K562 (cell line): ENCODE data around the gene MEIS2. TPM values are rescaled to one million over a fixed set of nuclear protein-coding genes. Genes with fewer than 3 reads are reported as not detected.
"Not testable (repeated sequence)": the region's sequence is repeated elsewhere in the genome, so short reads cannot be mapped to it uniquely, and the experiment has no call there.

Experiments
- ATAC-seq: fragments of 200-7000 bp; cut with Tn5 transposase; 3 replicates; pipeline ENCODE4 v1.9.1; 2020; ENCODE audit warnings: moderate library complexity
- BruUV-seq: library from RNA; stranded (reverse); fragments of 400-500 nt; replicated peaks from 2 replicates; lab custom pipeline; 2021; lab: Mats Ljungman, UMichigan
- CTCF ChIA-PET: fragments of 300-600 bp; formaldehyde crosslinking; extraction: SDS; loops from one replicate; lab custom pipeline; 2021; ENCODE audit warnings: low intra/inter-chr PET ratio; lab: Yijun Ruan, JAX
- POLR2A ChIA-PET: fragments of 300-600, 350-650 bp; sonication (Branson Sonifier 250); formaldehyde crosslinking; extraction: SDS; loops from one replicate; lab custom pipeline; 2021; ENCODE audit warnings: antibody characterized with exemption, inconsistent platforms; lab: Yijun Ruan, JAX
- DNase-seq, 4 experiments: peaks; one replicate each; pipeline versions ENCODE4 v3.0.0 to v3.0.0-alpha.2; 2011 to 2018; ENCODE audit warnings: low spot score in 3 of 4, mixed read lengths in 3 of 4; ENCODE audit errors: extremely low read depth in 1 of 4
- FAIRE-seq: peaks from 2 replicates; lab custom pipeline; 2011; peaks lifted over from hg19 to GRCh38; lab: Jason Lieb, UNC
- H2AFZ ChIP-seq: 2 replicates; pipeline ENCODE4 v1.6.0; 2011; ENCODE audit warnings: low read depth, low read length, control low read depth, inconsistent platforms
- H3K27ac ChIP-seq: fragments of 200-600 bp; 3 replicates; pipeline ENCODE4 v1.8.0; 2011; ENCODE audit warnings: low read depth, mild to moderate bottlenecking, control low read depth, inconsistent platforms, low read length, moderate library complexity, mixed read lengths; ENCODE audit errors: extremely low read depth
- H3K27me3 ChIP-seq, 2 experiments: fragments of 300-600 bp in 1 of 2; 2 replicates in 1 of 2; 3 replicates in 1 of 2; pipeline versions ENCODE4 v1.6.0 to v1.8.0; 2011; ENCODE audit warnings: inconsistent platforms in 2 of 2, low read length in 2 of 2, mild to moderate bottlenecking in 1 of 2, mixed read lengths in 1 of 2, moderate library complexity in 1 of 2; ENCODE audit not compliant: control insufficient read depth in 2 of 2, insufficient read depth in 2 of 2
- H3K36me3 ChIP-seq: fragments of 300-600 bp; 3 replicates; pipeline ENCODE4 v1.8.0; 2011; ENCODE audit warnings: mild to moderate bottlenecking, low read length, inconsistent platforms; ENCODE audit not compliant: control insufficient read depth, insufficient read depth
- H3K4me1 ChIP-seq, 2 experiments: fragments of 200-600 bp in 1 of 2; replicated peaks in 1 of 2; 2 replicates in 1 of 2; 3 replicates in 1 of 2; pipeline versions ENCODE4 v1.5.1 to v1.8.0; 2011; ENCODE audit warnings: inconsistent platforms in 2 of 2, low read length in 2 of 2, mild to moderate bottlenecking in 1 of 2, mixed read lengths in 1 of 2, moderate library complexity in 1 of 2; ENCODE audit not compliant: control insufficient read depth in 2 of 2, insufficient read depth in 2 of 2
- H3K4me2 ChIP-seq: 2 replicates; pipeline ENCODE4 v1.6.1; 2011; ENCODE audit warnings: low read length, control low read depth, inconsistent platforms, mixed read lengths; ENCODE audit not compliant: insufficient read depth
- H3K4me3 ChIP-seq: fragments of 200-600 bp; sonication (generic), shearing (Covaris generic); 2 replicates; pipeline ENCODE4 v1.5.1; 2016; ENCODE audit warnings: control low read depth, inconsistent platforms
- H3K79me2 ChIP-seq: fragments of 200-600 bp; 3 replicates; pipeline ENCODE4 v1.8.0; 2011; ENCODE audit warnings: low read length, inconsistent platforms; ENCODE audit not compliant: control insufficient read depth, insufficient read depth
- H3K9ac ChIP-seq, 2 experiments: 2 replicates each; pipeline versions ENCODE4 v1.6.0 to v1.6.1; 2011; ENCODE audit warnings: low read depth in 2 of 2, low read length in 2 of 2, control low read depth in 1 of 2, inconsistent platforms in 1 of 2, mild to moderate bottlenecking in 1 of 2, mixed read lengths in 1 of 2; ENCODE audit not compliant: insufficient read depth in 1 of 2
- H3K9me1 ChIP-seq: one replicate; pipeline ENCODE4 v1.6.0; 2011; ENCODE audit warnings: inconsistent platforms, mild to moderate bottlenecking, low read length, moderate library complexity; ENCODE audit not compliant: control insufficient read depth, insufficient read depth
- H3K9me3 ChIP-seq: replicated peaks from 2 replicates; pipeline ENCODE4 v1.5.1; 2011; ENCODE audit warnings: low read depth, low read length, inconsistent platforms; ENCODE audit not compliant: control insufficient read depth, insufficient read depth
- H4K20me1 ChIP-seq: replicated peaks from 2 replicates; pipeline ENCODE4 v1.6.1; 2011; ENCODE audit warnings: low read length, inconsistent platforms, mixed read lengths; ENCODE audit not compliant: control insufficient read depth, insufficient read depth
- CBFA2T3 ChIP-seq: fragments of 450-650 bp; IDR thresholded peaks from 2 replicates; pipeline ENCODE4 v1.6.1; 2017
- CC2D1A ChIP-seq: fragments of 450-650 bp; IDR thresholded peaks from 2 replicates; pipeline ENCODE4 v1.6.1; 2017; ENCODE audit warnings: mild to moderate bottlenecking
- RBM25 ChIP-seq: fragments of 200-400 bp; formaldehyde crosslinking; IDR thresholded peaks from 2 replicates; pipeline ENCODE4 v1.6.1; 2018; ENCODE audit warnings: low read length, low read depth, moderate library complexity; ENCODE audit not compliant: severe bottlenecking
- ZNF146 ChIP-seq: IDR thresholded peaks from one replicate; pipeline ENCODE4 v1.6.1; 2018; ENCODE audit warnings: missing compliant biosample characterization; ENCODE audit not compliant: unreplicated experiment
- ZNF431 ChIP-seq: sonication (generic); formaldehyde crosslinking; IDR thresholded peaks from 2 replicates; pipeline ENCODE4 v1.8.0; 2022; ENCODE audit warnings: mild to moderate bottlenecking, missing genetic modification reagents
- ZNF586 ChIP-seq: fragments of 450-650 bp; formaldehyde crosslinking; conservative IDR thresholded peaks from 2 replicates; pipeline ENCODE4 v1.4.0; 2020; ENCODE audit warnings: mild to moderate bottlenecking, moderate library complexity
- WGBS: fragments of 100-300 bp; shearing (Covaris generic); methylation state at CpG from one replicate; pipeline ENCODE4 v1.1.6; 2016; ENCODE audit warnings: low coverage, mixed read lengths; ENCODE audit not compliant: insufficient coverage; ENCODE audit errors: missing lambda C conversion rate; 5-methylcytosine and 5-hydroxymethylcytosine counted together
- in situ Hi-C: fragments of 300-500 bp; cut with MboI; formaldehyde crosslinking; loops from 4 replicates; pipeline ENCODE4 v1.15.0; 2018; ENCODE audit warnings: inconsistent platforms, mixed read lengths
- intact Hi-C: fragments of 100-400 bp; cut with micrococcal nuclease; formaldehyde crosslinking; loops from 2 replicates; pipeline ENCODE4 v1.14.2; 2022
- polyA plus RNA-seq, 8 experiments: library from polyadenylated mRNA; depleted of rRNA in 4 of 8; stranded (reverse) in 5 of 8; unstranded in 3 of 8; fragments of >200 nt; fragmentation: Nextera tagmentation in 2 of 8; fragmentation: Illumina TruSeq in 1 of 8; extraction: Ambion mirVana in 2 of 8; extraction: Trizol in 1 of 8; gene quantifications; 2 replicates each; pipeline versions ENCODE4 v1.2.1 to v1.2.3, GENCODE V29; 2011 to 2014; ENCODE audit warnings: inconsistent platforms in 1 of 8, missing spikeins in 1 of 8
- total RNA-seq, 7 experiments: library from RNA; depleted of rRNA in 6 of 7; stranded (reverse); fragments of >200 nt in 6 of 7; fragmentation: Illumina TruSeq in 2 of 7; extraction: Trizol in 2 of 7; gene quantifications; 2 replicates each; pipeline versions ENCODE4 v1.2.1 to v1.2.3, GENCODE V29; 2011 to 2021; ENCODE audit warnings: low replicate concordance in 1 of 7

Gene MEIS2
- total and polyA plus RNA-seq, 9 of the 15 experiments (the other 6 are each of a cell fraction or from before 2014, with no cell fraction given) = 7.5 to 64.2 (median 22.3) TPM

DNA sequence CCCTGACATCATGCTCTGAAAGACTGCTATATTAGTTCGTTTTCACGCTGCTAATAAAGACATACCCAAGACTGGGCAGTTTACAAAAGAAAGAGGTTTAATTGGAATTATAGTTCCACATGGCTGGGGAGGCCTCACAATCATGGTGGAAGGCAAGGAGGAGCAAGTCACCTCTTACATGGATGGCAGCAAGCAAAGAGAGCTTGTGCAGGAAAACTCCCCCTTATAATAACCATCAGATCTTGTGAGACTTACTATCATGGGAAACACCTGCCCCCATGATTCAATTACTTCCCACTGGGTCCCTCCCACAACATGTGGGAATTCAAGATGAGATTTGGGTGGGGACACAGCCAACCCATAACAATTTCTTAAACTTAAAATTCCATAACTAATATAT, 120.1 kb downstream of the MEIS2 start:
- H3K79me2 ChIP-seq, ATAC-seq, H3K9me1 ChIP-seq, CTCF ChIA-PET, H3K27me3 ChIP-seq, H4K20me1 ChIP-seq, H3K9me3 ChIP-seq, H3K9ac ChIP-seq, FAIRE-seq, H3K27ac ChIP-seq, H2AFZ ChIP-seq, H3K4me1 ChIP-seq, POLR2A ChIA-PET, in situ Hi-C loops, H3K36me3 ChIP-seq, H3K4me2 ChIP-seq, intact Hi-C loops, H3K4me3 ChIP-seq, BruUV-seq, DNase-seq: not testable (repeated sequence)
- TF ChIP-seq CBFA2T3 = peak; percentile 21; the same call in 1 of the 2 replicates
- peak; percentile 99 for TF ChIP-seq ZNF431 (CRISPR knock-in tag)
- peak; percentile 50; the same call in 1 of the 2 replicates for TF ChIP-seq CC2D1A
- WGBS = 100% methylated on average over 2 of the region's 2 CpGs

DNA sequence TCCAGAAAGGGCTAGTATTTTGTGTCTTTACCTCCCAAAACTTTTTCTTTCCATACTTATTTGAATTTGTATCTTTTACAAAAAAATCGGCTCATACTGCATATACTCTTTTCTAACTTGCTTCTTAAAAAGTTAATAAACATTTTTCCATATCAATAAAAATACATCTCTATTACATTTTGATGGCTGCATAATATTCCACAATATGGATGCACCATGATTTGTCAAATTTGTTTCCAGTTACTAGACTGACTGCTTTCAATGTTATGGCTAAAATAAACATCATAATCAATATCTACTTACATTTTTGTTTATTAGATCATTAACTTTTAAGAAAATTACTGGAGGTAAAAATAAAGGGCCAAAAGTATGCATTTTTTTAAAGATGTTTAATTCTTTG, 121.7 kb downstream of the MEIS2 start:
- no peaks in the 10 kb centered on the region for H3K27me3 ChIP-seq
- intact Hi-C loops = no loop called here
- TF ChIP-seq ZNF146 (CRISPR knock-in tag) (peak; percentile 78), RBM25 (peak; percentile 73), ZNF586 (CRISPR knock-in tag) (no peak)

More for the DNA sequence above, 121.7 kb downstream of the MEIS2 start:
- H3K27ac ChIP-seq = no peak overlapping the region
- in situ Hi-C loops = no loop called here
- H2AFZ ChIP-seq = no peak overlapping the region
- ATAC-seq (no peak), FAIRE-seq (no peak), DNase-seq (no peak)
- POLR2A ChIA-PET = no interaction called here
- no peak overlapping the region for H3K4me3 ChIP-seq
- no peaks in the 10 kb centered on the region for H3K4me1 ChIP-seq
- H3K79me2 ChIP-seq = no peaks in the 10 kb centered on the region
- WGBS = 67% methylated on average over 1 of the region's 1 CpG
- no peaks in the 10 kb centered on the region for H3K9me3 ChIP-seq
- H3K9me1 ChIP-seq = no peaks in the 10 kb centered on the region
- no peak overlapping the region for H3K9ac ChIP-seq
- no TSS peak for BruUV-seq
- H3K36me3 ChIP-seq = peaks cover 3% of the 10 kb centered on the region; the same call in 1 of the 3 replicates
- CTCF ChIA-PET = no interaction called here
- no peak overlapping the region for H3K4me2 ChIP-seq
- no peaks in the 10 kb centered on the region for H4K20me1 ChIP-seq
